Measurements from ENCODE around the gene EYS.

EYS gene

DNA sequence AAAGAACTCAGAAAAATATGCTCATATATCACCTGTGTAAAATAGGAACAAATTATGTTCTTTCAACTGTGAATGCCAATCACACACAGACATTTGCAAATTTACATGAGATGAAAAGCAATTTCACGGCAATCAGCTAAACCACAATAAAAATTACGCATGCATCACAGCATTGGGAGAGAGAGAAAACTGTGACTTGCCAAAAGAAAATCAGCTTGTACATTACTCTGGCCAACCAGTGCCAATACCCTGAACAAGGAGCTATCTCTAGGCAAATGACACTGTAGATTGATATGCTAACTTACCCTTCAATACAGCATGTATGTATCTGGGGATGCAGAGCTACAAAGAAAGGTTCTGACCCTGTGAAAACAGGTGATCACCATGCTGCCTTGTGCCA lies 515.6 kb downstream of the EYS start:
- FAIRE-seq, result no peak

DNA sequence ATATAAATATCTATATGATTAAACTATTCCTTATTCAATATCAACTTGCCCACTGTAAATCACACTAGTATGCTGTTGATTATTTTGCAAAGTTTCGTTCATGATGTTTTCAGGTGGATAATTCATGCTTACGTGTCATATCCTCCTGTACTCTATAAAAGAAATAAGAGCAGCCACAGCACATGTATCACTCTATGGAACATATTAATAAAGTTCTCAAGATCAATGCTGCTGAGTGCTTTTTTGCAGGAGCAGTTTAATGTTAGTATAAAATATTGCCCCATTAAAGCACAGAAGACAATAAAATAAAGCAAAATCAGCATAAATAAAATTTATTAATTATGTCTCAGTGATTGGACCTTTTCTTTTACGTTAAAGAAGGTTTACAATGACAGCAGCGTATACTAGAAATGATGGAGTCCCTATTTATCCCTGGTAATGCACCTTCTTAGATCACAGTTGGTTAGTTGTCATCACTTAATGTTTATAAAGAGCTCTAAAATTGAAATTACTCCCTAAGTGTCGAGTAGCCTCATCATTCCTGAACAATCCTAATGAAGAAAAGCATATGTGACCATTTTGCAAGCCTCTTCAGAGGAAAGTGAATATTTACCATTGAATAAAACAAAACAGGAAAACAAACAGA lies 517.7 kb downstream of the EYS start:
- FAIRE-seq, result no peak

DNA sequence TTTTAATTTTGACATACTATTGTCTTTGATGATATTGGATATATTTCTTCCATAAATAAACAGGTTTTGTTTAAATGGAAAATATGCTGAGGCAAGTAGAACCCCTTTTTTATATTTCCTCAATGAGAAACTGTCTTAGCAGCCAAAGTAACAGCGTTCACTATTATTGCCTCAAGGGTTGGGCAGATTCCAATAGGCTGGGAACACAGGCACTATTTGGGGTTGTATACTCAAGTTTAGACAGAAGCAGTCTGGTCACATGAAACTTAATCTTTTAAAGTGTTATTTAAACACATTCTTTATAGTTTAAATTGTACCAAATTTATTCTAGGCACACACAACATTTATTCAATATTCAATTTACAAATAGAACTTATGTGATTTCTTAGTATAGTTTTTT lies 520.2 kb downstream of the EYS start:
- FAIRE-seq, result no peak

DNA sequence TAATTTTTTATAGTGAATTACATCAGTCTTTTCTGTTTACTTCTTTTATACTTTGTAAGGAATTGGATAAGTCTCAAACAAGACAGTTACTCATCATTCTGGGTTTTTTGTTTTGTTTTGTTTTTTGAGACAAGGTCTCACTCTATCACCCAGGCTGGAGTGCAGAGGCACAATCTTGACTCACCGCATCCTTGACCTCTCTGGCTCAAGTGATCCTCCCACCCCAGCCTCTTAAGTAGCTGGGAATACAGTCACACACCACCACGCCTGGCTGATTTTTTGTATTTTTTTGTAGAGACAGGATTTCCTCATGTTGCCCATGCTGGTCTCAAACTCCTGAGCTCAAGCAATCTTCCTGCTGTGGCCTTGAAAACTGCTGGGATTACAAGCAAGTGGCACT lies 524.3 kb downstream of the EYS start:
- FAIRE-seq, result no peak

DNA sequence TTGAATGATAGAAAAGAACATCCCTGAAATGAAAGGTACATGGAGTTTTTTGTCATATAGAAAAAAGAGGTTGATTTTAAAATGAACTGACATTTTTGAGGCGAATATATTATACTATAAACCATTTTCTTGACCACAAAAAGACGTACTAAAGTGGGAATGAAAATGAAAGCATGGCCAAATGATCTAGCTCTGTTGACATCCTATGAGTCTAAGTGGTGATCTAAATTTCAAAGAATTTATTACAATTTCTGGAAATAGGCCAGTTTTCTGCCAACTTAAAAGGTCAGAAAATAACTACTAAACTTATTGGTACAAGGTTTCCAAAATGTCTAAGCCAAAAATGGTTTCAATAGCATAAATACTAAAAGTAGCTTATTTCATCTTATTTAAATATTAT lies 536.8 kb downstream of the EYS start:
- FAIRE-seq, result no peak

DNA sequence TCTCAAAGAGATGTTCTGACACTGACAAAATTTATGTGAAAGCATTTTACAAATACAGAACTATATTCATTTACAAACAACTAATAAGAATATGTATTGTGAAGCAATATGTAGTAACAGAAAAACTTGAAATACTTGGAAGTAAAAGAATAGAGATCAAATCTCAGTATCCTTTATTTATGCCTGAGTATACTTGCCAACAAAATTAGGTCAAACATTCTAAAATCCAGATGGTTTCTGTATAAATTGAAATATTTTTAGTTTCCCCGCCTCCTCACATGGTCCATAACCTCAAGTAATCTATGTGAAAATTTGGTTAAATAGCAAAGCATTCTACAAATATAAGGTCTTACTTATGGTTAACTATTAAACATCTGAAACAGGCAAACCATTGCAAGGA lies 545.4 kb downstream of the EYS start:
- no peak for FAIRE-seq

DNA sequence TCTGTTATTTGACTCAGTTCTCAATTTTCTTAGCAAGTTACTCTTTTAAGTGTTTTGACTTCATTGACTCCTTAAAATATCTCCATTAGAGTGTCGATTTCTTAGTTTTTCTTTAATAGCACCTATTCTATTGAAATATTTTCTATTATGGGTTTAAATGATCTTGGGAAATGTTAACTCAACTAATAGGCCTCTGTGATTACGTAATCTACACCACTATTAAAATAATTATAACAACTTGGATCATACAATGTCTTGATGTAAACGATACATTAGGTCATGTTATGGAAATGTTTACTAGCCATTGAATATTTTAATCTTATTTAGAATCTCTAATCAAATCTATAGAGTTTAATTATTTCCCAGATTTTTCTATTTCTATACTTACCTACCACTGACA lies 550.0 kb downstream of the EYS start:
- no peak for FAIRE-seq

DNA sequence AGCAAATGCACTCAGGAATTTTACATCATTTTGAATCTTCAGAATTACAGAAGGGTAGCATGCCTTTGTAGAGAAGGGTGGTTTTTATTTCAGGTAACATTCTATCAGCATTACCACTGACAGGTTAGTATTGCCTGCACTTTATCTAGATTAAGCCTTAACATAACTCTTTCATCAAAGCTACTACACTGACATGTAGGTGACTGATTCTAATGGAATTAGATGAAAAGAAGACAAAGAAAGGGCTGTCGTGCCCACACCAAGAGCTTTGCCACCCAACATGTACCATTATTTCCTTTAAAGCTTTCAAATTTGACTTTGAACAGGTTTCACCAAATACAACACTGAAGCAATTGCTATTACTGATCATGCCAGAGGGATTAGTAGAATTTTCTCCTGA lies 551.9 kb downstream of the EYS start:
- no peak for FAIRE-seq

DNA sequence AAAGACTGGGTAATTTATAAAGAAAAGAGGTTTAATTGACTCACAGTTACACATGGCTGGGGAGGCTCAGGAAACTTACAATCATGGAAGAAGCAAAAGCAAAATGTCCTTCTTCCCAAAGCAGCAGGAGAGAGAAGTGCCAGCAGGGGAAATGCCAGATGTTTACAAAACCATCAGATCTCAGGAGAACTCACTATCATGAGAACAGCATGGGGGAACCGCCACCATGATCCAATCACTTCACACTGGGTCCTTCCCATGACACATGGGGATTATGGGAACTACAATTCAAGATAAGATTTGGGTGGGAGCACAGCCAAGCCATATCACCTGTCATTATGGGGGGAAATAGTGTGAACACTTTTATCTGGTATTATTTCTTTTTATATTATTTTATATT lies 557.2 kb downstream of the EYS start:
- no peak for FAIRE-seq

DNA sequence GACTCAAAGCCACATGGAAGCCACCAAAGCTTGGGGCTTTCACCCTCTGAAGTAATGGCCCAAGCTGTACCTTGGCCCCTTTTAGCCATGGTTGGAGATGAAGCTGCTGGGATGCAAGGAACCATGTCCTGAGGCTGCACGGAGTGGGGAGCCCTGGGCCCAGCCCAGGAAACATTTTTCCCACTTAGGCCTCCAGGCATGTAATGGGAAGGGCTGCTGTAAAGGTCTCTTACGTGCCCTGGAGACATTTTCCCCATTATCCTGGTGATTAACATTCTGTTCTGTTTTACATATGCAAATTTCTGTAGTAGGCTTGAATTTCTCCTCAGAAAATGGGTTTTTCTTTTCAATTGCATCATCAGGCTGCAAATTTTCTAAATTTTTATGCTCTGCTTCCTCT lies 558.2 kb downstream of the EYS start:
- no peak for FAIRE-seq

DNA sequence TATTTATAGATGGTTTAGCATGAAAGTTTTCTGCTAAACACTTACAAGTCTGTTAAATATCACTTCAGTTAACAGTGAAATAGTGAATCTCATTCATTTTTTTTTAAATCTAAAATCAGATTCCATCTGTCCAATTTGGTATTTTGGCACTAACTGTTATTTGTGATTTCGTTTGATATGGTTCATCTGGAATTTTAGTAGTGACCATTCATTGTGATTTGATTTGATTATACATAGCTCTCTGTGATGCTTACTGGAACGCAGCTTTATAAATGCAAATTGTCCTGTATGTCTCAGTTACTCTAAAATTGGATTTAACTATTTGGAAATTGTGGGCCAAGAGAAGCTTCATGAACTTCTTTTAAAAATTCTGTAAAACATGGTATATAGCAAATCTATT lies 571.5 kb downstream of the EYS start:
- peak; percentile 3 for FAIRE-seq

DNA sequence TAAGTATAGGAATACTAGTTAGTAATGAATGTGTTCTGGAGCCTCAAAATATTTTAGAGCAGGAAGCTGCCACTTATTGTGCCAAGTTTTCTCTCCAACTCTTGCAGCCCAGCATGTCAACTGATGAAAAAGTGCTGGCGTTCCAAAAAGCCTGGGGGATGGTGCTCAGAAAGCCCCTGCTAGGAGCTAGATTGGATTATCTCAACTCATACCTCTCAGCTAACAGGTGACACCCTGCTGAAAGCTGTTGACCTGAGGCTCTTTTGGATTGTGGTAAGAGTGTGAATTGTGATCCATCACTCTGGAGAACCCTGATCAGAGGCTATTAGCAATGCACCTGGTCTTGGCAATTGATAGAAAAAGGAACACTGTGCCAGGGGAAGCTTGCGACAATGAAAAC lies 580.4 kb downstream of the EYS start:
- no peak for FAIRE-seq

DNA sequence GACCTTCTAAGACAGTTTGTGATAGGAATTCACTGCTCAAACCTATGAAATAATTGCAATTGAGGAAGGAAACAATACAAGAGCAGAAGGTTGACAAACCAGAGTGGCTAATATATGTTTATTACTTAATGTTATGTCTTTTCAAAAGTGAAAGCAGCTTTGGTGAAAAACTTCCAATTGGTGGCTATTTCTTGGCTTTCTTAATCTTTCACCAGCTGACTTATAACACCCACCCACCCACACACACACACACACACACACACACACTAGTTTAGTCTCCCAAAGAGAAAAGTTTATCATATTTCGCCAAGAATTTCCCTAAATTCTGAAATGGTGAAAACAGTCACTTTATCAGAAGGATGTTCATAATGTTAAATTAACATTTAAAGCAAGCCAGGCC lies 583.5 kb downstream of the EYS start:
- no peak for FAIRE-seq

DNA sequence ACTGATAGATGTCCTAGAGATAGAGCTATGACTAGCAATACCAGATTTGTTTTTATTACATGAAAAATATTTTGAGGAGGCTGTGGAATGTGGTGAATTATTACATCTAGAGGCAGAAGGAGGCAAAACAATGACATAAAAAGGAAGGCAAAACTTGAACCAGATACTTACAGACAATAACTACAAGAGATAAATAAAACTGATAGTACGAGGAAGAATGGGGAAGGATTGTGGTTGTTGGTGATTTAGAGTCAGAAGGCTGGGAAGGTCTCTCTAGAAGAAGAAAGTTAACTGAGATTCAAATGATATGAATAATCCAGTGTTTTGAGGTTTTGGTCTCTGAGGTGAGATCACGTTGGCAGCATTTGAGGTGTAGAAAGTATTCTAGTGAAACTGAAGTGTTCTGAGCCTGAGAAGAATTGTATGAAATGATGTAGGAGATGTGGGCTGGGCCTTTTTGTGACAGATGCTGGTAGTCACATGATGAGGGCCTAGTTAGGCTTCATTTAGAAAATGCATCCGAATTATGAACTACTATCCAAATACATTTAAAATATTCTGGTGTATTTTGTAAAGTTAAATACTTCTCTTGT lies 589.1 kb downstream of the EYS start:
- FAIRE-seq, result no peak

DNA sequence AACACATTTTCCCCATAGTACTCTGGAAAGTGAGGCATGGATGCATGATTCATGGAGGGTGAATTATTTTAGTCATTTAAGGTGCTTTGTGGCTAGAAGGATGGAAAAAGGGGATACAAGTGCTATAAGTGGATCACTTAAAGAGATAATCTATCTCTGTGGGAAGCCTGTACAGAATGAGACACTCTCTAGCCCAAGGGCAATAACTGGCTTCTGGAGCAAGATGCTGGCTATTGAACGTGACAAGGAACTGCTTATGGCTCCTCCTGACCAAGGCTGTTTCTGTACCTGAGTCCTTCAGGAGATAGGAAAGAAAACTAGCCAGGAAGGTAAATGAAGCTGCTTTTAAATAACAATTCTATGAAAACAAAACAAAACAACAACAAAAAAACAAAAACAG lies 590.7 kb downstream of the EYS start:
- no peak for FAIRE-seq

DNA sequence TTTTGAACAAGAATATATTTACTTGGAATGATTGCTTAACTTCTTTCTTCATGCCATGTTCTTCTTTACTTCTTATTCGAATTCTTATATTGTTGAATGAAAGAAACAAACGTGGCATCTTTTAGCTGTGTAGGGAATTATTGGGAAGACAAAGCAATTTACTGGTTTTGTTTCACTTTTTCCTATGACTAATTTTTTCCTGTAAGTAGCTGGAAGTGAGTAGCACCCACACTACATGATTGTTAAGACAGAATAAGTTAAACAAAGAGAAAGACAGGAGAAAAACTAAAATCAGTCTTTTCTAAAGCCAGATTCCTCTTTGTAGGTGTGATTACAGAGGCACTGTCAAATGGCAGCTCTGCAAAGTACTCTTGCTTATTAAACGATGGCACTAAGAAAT lies 593.4 kb downstream of the EYS start:
- FAIRE-seq, result no peak

DNA sequence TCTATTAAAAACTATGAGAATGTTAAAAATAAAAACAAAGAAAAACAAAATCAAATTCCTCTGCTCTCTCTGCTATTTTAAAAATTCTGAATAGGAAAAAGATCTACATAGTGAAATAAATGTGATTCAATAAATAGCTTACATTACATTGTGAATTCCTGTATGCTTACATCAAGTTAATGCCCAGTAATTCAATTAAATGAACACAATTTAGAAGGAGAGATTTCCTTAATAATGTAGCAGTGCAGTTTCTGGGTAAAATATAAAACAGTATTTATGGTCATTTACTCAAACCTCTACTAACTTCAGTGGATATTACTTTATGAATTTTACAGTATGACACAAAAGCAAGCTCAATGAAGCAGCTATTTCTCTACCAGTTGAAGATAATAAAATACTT lies 594.6 kb downstream of the EYS start:
- FAIRE-seq, result no peak

DNA sequence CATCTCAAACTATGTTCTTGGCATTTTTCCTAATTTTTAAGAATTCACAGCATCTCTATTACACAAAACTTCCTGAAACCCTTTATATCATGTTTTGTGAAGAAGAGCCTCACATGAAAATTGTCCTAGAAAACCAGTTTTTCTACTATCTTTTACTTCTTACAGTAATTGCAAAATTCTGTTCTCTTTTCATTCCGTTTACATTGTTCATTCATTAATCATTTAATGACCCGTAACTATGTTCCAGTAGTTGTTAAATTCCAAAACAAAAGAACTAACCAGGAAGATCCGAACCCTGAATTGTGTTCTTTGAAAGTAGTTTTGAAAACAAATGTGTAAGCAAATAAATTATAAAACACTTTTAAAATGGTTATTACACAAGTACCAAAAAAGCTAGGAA lies 597.0 kb downstream of the EYS start:
- FAIRE-seq, result no peak

DNA sequence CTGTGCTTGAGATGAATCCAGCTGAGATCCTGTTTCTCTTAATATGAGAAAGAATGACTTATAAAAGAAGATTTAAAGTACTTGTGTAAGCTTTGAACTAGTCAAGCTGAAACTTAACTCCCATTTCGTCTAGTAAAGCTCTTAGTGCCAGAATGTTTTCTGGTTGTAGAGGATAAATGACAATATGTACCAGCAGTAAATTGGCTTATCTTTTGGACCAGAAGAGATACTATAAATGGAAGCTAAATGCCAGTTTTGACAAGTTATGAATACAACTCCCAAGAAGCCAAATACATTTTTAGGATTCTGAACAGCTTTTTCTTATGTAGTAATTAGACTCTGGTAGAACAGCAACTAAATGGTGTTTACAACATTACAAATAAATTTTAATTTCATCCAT lies 608.7 kb downstream of the EYS start:
- FAIRE-seq, result no peak

DNA sequence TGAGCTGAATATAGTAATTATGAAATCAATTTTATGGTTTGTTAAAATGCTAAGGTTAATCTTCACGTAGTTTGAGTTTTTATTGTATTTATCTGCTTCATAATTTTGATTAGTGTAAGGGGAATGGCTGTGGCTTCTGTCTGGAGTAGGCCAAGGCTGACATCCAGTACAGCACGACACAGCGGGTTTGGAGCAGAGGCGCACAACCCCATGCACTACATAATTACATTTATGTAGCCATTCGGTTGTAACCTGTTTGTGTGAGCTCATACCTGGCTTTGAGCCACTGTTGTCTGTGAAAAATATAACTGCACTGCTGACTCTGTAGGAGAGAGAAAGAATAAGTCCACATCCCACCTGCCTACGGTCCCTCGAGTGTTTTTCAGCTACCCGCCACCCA lies 615.5 kb downstream of the EYS start:
- no peak for FAIRE-seq

DNA sequence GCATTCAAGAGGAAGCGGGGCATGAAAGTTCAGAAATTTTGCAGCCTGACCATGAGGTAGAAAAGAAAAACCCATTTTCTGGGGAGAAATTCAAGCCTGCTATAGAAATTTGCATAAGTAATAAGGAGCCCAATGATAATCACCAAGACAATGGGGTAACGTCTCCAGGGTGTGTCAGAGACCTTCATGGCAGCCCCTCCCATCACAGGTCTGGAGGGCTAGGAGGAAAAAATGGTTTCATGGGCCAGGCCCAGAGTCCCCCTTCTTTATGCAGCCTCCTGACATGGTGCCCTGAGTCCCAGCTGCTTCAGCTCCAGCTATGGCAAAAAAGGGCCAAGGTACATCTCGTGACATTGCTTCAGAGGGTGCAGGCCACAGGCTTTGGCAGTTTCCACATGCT lies 618.5 kb downstream of the EYS start:
- FAIRE-seq, result no peak

DNA sequence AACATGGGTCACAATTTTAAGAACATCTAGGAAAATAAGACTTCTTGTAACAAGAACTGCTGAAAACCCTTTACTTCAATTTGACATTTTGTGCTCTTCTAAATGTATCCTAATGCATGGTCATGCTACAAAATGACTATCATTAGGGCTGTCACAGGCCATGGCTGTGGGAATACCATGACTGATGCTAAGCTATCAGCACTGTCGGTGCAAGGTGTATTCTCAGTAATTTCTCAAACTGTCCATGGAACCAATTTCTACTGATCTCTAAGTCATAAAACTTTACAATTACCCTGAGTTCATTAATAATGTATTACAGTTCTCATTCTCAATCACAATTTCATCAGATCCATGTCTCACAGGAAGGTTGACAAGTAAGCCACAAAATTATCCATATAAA lies 625.3 kb downstream of the EYS start:
- FAIRE-seq, result no peak

DNA sequence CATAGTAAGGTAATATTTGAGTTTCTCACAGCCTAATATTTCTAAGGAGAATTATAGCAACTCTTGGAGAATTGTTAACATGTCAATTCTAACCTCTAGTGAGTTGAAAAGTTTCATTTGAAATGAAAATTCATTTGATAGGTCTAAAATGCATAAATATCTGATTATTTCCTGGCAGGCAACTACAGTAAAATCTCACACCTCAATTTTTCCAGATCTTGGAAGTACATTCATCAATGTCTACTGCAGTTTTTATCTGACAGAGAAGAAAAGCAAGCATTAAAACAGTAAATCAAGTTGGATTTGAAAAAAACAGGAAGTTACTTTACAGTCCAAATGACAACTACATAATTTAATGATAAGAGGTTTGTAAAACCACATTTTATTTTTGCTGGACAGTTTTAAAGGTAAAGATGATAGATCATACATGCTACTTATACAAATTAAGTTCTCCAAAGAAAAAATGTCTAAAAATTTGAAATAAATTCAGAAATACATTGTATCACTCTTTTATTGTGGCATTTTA lies 631.3 kb downstream of the EYS start:
- no peak for FAIRE-seq

DNA sequence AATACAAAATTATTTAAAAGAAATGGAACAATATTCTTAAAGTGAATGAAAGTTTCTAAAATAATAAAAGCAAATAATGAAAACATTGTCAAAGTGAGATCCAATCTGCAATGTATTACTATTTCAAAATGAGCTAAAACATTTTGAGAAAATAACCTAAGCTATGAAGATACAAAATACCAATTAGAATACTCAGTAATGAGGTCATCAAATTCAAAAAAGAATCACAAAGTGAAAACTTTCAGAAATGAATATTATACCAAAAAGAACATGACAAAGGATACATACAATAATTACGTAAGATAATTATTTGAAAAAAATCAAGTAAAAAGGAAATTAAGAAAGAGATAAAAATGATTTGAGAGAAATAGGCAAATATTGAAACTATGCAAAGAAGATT lies 634.5 kb downstream of the EYS start:
- no peak for FAIRE-seq

DNA sequence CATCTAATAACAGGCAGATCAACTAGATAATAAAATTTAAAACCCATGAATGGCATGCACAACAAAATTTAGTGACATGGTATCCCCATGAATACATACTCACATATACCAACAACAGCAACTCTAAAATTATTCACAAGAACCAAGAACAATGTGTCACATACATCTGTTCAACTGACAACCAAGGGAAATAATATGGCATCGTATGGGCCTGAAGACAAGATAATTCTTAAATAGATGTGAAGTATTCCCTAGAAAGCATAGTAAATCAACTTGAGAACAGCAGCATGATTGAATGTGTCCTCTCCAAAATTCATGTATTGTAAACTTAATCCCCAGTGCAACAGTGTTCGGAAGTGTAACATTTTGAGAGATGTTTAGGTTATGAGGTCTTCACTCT lies 635.5 kb downstream of the EYS start:
- FAIRE-seq, result no peak

All from A204.1 (cell line).